ENCODE data around the gene FUT7.
"Not testable (repeated sequence)": the region's sequence is repeated elsewhere in the genome, so short reads cannot be mapped to it uniquely, and the experiment has no call there.

Gene FUT7

GRCh38 chr9:137065336-137065967 lies 33.6 kb upstream of the FUT7 start:
- no peak for DNase-seq

DNA sequence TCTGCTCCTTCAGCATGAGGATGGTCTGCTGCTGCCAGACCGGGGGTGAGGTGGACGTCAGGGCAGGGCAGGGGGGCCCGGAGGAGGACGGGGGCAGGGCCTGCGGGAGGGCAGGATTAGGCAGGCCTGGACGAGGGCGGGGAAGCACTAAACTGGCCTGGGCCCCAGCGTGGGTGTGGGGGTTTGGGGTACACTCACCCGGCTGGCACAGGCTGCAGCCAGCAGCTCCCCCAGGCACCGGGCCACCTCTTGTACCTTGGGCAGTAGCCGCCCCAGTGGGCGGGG lies 32.9 kb upstream of the FUT7 start:
- no peak for DNase-seq

DNA sequence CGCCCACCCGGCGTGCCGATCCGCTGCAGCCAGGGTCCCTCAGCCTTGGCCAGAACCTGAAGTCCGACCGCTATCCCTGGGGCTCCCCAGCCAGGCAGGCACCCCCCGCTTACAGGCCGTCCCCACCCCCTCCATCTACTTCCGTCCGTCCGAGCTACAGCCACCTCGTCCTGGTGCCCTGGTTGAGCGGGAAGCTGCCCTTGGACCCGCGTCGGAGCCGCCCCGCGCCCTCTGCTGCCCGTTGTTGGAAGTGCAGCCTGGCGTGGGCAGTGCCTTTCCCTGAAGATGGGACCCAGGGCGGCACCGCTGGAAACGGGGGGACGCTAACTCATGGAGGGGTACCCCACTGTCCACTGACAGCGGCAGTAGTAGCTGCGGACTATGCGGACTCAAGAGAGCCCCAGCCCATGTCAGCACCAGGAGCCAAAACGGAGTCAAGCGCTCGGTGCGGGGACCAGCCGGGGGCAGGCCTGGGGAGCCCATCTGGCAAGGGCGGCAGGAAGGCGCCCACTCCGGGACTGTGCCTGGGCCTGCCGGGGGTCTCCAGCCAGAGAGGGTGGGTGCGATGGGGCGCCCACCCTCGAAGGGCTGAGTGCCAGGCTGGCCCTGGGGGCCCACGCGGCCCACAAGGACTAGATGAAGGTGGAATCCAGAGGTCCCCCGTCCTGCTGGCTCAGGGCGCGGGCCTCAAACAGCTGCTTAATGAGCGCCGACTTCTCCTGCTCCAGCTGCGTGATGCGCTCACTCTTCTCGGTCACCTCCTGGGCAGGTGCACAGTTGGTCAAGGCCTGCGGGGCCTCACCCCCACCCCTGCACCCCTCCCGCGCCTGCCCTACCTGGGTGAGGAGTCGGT lies 32.4 kb upstream of the FUT7 start:
- no peak for DNase-seq

- no peak for DNase-seq
These were observed 31.6 kb upstream of the FUT7 start for GRCh38 chr9:137063311-137064026.

DNA sequence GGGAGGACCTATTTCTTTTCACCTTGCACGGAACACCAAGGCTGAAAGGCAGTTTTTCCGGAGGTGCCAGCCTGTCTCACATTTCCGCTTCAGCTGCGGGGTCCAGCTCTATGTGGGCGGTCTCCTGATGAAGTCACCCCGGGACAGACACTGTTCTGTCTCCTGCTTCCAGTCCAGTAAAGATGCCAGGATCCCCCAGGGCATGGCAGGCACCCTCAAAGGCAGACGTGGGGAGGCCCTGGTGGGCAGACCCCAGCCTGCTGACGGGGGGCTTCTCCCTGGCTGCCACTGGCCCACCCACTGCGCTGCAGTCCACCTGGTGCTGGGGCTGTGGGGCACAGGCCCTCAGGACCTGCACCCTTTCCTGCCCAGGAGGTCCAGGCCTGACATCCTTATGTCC lies 30.9 kb upstream of the FUT7 start:
- not testable (repeated sequence) for DNase-seq

GRCh38 chr9:137062384-137062783 lies 30.5 kb upstream of the FUT7 start:
- DNase-seq: no peak

DNA sequence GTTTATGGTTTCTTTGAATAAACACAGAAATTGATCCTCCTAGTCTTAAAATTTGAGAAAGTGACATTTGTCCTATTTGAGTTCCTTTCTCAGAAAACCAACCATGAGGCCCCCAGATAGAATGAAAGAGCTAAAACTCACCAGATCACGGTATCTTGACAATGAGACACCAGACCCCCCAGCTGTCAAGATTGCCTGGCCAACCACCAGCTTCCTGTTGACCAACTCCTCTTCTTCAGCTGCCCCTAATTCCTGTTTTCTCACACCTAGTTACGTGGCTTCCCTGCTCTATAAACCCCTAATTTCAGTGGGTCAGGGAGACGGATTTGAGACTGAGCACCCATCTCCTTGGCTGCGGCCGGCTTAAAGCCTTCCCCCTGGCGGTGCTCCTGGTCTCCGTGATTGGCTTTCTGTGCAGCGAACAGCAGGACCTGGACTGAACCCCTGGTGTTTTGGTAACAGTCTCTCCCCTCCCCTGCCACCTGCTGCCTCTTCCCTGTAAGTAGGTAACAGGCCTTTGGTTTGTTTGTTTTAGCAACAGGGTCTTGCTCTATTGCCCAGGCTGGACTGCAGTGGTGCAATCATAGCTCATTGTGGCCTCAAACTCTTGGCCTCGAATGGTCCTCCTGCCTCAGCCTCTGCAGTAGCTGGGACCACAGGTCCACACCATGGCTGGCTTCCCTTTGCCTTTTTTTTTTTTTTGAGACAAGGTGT lies 26.8 kb upstream of the FUT7 start:
- DNase-seq: no peak

DNA sequence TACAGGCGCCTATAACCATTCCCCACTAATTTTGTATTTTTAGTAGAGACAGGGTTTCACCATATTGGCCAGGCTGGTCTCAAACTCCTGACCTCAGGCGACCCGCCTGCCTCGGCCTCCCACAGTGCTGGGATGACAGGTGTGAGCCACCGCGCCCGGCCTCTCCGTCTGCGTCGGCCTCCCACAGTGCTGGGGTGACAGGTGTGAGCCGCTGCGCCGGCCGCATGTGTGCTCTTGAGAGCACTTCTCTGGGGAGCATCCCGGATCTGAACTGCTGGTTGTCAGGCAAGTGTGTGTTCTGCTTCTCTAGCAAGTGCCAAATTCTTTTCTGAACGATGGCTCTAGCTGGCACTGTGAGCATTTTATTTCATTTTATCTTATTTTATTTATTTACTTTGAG lies 25.7 kb upstream of the FUT7 start:
- DNase-seq: no peak

GRCh38 chr9:137056739-137057415 lies 25.0 kb upstream of the FUT7 start:
- no peak for DNase-seq

DNA sequence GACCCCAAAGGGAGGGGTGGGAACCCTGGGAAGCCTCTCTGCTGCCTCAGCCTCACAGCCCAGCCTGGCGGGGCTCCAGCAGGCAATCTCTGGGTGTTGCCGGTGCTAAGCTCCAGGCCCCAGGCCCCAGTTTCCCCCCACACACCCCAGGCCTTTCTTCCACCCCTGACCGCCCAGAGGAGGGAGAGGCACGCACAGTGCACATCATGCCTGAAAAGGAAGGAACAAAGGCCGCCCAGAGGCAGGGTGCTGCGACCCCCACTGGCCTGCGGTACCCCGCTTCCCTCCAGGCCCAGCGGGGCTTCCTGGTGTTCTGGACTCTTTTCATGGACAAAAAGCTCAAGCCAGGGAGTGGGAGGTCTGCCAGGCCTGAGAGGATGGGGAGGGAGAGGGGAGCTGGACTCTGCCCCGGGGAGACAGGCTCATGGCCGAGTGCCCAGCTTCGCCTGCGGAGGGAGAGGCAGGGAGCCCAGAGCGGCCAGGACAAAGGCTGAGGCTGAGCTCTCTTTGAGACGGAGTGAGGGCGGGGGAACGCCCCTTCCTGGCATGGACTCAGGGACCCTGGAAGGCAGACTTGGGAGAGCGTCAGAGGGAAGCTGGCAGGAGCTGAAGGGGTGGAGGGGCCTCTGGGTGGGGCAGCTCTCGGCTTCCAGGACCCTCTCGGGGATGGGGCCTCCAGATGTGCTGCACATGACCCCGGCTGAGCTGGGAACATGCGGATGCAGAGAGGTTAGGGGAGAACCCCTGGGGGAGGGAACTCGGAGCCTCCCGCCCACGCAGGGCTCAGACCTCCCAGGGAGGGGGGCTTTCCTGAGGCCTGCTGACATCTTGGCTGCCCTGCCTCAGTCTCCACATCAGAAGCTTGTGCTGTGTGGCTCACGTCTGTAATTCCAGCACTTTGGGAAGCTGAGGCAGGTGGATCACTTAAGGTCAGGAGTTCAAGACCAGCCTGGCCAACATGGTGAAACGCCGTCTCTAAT lies 23.8 kb upstream of the FUT7 start:
- no peak for DNase-seq

DNA sequence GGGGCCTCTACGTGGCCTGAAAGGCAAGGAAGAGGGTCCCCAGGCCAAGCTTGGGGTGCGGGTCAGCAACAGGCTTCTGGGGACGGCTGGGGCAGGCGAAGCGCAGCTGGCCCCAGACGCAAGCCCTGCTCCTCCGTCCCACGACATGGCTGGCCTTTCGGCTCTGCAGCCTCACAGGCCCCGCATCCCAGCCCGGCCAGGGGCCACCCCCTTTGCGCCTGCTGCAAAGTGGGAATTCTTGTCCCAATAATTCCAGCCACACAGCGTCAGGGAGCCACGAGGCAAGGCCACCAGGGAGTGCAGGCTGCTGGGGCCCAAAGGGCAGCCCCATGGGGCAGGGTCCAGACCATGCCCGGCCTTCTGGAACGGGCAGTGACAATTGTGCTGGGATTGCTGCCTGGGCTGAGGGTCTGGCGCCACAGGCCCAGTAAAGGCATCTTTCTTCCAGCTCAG lies 23.1 kb upstream of the FUT7 start:
- no peak for DNase-seq

DNA sequence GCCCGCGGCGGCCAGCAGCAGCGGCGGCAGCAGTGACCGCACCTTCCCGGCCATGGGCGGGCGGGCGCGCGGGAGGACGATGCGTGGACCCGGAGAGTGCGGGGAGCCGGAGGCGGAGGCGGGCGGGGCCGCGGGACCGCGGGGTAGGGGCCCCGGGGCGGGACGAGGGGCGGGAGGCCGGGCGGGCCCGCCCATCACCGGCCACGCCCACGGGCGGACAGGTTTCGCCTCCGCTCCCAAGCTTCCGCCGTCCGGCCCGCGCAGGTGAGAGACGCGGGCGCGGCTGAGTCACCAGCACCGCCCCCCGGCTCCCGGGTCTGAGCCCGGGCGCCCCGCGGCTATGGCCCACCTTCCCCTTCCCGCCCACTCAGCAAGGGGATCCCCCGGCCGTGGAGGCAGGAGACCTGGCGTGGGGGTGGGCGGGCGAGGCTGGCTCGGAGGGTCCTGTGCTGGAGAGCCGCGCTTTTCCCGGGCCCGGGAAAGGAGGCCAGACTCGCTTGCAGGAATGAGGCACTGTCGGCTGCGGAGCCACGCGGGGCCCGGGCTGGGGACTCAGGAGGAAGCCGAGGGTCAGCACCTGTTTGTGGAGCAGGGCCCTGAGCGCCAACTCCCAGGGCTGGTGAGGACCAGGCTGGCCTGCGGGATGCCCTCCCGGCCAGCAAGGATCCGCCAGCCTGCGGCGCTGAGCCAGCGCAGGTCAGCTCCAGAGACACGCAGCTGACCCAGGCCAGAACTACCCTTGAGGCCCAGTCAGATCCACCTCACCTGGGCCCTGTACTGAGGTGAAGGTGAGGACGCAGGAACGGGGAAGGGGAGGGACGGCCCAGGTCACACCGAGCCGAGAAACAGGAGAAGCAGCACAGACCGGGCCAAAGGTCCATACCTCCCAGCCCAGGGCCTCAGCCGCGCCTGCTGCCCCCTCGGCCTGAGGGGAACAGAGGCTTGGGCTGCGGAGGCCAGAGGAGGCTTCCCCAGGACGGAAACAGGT lies 22.4 kb upstream of the FUT7 start, which contains the start of gene ENTPD2:
Gene ENTPD2 (minus strand): TSS at position 118 of the 988 bp plus-strand sequence. CDS start 64 bp downstream, at position 54.
- DNase-seq: peak; percentile 66

GRCh38 chr9:137052998-137053943 lies 21.4 kb upstream of the FUT7 start:
- DNase-seq: no peak

GRCh38 chr9:137052293-137052692 lies 20.4 kb upstream of the FUT7 start:
- no peak for DNase-seq

GRCh38 chr9:137051145-137051724 lies 19.3 kb upstream of the FUT7 start:
- no peak for DNase-seq

GRCh38 chr9:137050570-137050969 lies 18.7 kb upstream of the FUT7 start:
- DNase-seq: no peak

DNA sequence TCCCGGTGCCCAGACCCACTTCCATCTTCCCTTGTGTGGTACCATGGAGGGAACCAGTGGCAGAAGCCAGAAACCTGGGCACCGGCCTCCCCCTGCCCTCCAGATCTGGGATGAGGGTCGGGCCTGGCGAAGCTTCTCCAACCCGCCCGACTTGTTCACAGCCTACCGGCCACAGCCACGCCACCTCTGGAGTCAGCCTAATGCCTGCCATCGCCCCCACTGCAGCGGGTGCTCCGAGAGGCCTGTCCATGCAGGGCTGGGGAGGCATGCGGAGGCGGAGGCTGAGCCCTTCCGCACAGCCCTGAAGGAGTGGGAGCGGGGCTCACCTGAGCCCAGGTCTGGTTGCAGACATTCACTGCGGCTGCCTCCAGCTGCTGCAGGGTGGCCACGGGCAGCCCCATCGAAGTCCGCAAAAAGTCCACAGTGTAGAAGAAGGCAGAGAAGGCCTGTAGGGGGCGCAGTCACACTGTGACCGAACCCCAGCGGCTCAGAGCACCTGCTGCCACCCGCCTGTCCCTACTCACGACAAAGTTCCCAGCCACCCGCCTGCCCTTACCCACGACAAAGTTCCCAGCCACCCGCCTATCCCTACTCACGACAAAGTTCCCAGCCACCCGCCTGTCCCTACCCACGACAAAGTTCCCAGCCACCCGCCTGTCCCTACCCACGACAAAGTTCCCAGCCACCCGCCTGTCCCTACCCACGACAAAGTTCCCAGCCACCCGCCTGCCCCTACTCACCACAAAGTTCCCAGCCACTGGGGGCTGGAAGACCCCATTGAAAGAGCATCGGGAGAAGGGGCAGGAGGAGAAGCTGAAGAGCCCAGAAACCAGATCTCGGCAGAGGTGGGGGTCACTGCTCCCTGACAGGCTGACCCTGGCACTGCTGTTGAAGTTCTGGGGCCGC lies 17.9 kb upstream of the FUT7 start:
- no peak for DNase-seq

Data from NCI-H2107 (cell line).